Muscle of back (tissue), 10 donors: ENCODE results near the gene GYPA. TPM values are rescaled to one million over a fixed set of nuclear protein-coding genes. Genes with fewer than 3 reads are reported as not detected.

Experiments
- polyA plus RNA-seq, 10 donors: library from polyadenylated mRNA; unstranded; fragments of 120-200 nt; gene quantifications; one replicate each; pipeline ENCODE4 v1.2.1, GENCODE V29; 2013; ENCODE audit not compliant: insufficient read length in 10 of 10

The GYPA gene
- polyA plus RNA-seq, 10 donors, result 2.4 to 16.3 (median 5.0) TPM

Other genes starting within 250 kb of the GYPA start
- 1 to 10 TPM in 9 of 10 donors, under 1 TPM in 1; 0.87 to 2.4 (median 1.8) TPM for gene GYPE, start 235.2 kb downstream of the GYPA start, polyA plus RNA-seq
- gene GYPB, start 121.3 kb downstream of the GYPA start, polyA plus RNA-seq, result 10 to 100 TPM in 1 of 10 donors, 1 to 10 TPM in 9; 1.9 to 10.1 (median 2.9) TPM